Lung (tissue), 12 donors: ENCODE results near the gene GRB7. TPM values are rescaled to one million over a fixed set of nuclear protein-coding genes. Genes with fewer than 3 reads are reported as not detected.

Source experiments
- ATAC-seq: fragments of 200-7000 bp; cut with Tn5 transposase; one replicate; pipeline ENCODE4 v1.9.1; 2020; ENCODE audit warnings: moderate number of reproducible peaks; ENCODE audit not compliant: insufficient read depth, low FRiP score
- DNase-seq, 3 donors: peaks; one replicate each; pipeline ENCODE4 v3.0.0-alpha.2; 2013 to 2017
- H3K27ac ChIP-seq, 2 donors: one replicate each; pipeline ENCODE4 v1.5.1; 2013; ENCODE audit warnings: mild to moderate bottlenecking in 2 of 2, moderate library complexity in 2 of 2, control low read depth in 1 of 2, inconsistent platforms in 1 of 2, low read depth in 1 of 2, low read length in 1 of 2
- H3K27me3 ChIP-seq, 3 donors: one replicate each; pipeline ENCODE4 v1.5.1; 2013; ENCODE audit warnings: low read length in 2 of 3; ENCODE audit not compliant: control insufficient read depth in 3 of 3, insufficient read depth in 3 of 3
- H3K36me3 ChIP-seq, 4 donors: one replicate each; pipeline ENCODE4 v1.5.1; 2013; ENCODE audit warnings: low read length in 4 of 4, mild to moderate bottlenecking in 1 of 4, moderate library complexity in 1 of 4; ENCODE audit not compliant: control insufficient read depth in 4 of 4, insufficient read depth in 4 of 4
- H3K4me1 ChIP-seq, 5 donors: one replicate each; pipeline ENCODE4 v1.5.1; 2013; ENCODE audit warnings: low read length in 5 of 5, mild to moderate bottlenecking in 2 of 5, moderate library complexity in 1 of 5; ENCODE audit not compliant: control insufficient read depth in 5 of 5, insufficient read depth in 5 of 5
- H3K4me3 ChIP-seq: one replicate; pipeline ENCODE4 v1.5.1; 2013; ENCODE audit warnings: mild to moderate bottlenecking, control low read depth, moderate library complexity
- H3K9ac ChIP-seq, 2 donors: one replicate each; pipeline ENCODE4 v1.5.1; 2013; ENCODE audit warnings: low read length in 2 of 2, control low read depth in 1 of 2; ENCODE audit not compliant: insufficient read depth in 1 of 2
- H3K9me3 ChIP-seq, 4 donors: one replicate each; pipeline ENCODE4 v1.5.1; 2013; ENCODE audit warnings: low read length in 3 of 4, mild to moderate bottlenecking in 1 of 4, moderate library complexity in 1 of 4; ENCODE audit not compliant: control insufficient read depth in 4 of 4, insufficient read depth in 3 of 4
- WGBS, 2 donors: extraction: QIAGEN DNeasy Blood & Tissue Kit; methylation state at CpG; one replicate each; pipeline ENCODE4 v1.1.7; 2013; 5-methylcytosine and 5-hydroxymethylcytosine counted together
- polyA plus RNA-seq, 2 donors: library from polyadenylated mRNA; stranded (reverse); fragments of 200-250 nt; gene quantifications; one replicate each; pipeline ENCODE4 v1.2.1, GENCODE V29; 2013
- total RNA-seq, 2 donors: library from RNA; depleted of rRNA in 1 of 2; stranded (reverse); fragments of >200 nt in 1 of 2; gene quantifications; one replicate each; pipeline ENCODE4 v1.2.1, GENCODE V29; 2014 to 2021
- TF ChIP-seq, protein P1 (sequence below): IDR thresholded peaks from 2 replicates; pipeline ENCODE4 v1.5.1; 2012; ENCODE audit warnings: mild to moderate bottlenecking; ENCODE audit errors: control extremely low read depth, extremely low read depth
- donor health status: control.
- donor health status: control.
- donor health status: Bipolar disorder and iron deficiency.
- donor health status: healthy.
- donor health status: DM: yes; HTN: yes; CAD: no.

Gene GRB7
- total and polyA plus RNA-seq, 4 donors, result 6.6 to 25.5 (median 16.6) TPM

DNA sequence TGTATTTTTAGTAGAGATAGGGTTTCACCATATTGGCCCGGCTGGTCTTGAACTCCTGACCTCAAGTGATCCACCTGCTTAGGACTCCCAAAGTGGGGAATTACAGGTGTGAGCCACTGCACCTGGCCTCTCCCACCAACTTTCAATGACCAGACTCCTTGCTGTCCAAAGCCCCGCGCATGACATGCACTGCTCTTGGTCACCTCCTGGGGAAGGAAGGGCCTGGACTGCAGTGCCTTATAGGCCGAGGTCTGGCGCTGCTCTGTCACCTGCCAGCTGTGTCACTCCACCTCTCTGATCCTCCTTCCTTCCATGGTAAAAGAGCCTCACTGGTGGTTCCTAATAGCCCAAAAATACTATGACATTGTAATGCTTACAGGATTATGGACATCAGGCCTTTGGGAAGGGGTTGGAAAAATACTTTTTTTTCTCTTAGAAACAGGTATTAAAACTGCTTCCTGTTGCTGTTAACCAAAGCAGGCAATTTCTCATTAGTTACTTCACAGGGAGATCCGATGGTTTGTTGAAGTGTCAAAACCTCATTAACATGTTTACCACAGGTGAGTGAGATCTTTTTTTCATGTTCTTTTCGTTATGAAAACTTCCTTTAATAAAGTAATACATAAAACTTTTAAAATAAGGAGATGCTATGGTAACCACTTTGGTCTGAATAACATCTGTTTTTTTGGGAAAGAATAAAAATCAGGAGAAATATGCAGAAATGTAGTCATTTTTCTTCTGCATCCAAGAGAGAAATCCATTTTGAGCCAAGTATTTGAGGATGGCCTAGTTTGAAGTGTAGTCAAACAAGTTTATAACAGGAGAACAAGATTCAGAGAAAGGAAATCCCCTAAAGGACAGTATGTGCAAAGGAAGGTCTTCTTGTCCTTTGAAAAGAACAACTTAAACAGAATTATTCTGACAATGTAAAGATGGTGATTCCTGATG lies 35.5 kb downstream of the GRB7 start:
- Histone ChIP-seq H3K4me3 (no peak overlapping the region), H3K4me1 (no peaks in the 10 kb centered on the region), H3K9me3 (no peaks in the 10 kb centered on the region), H3K27me3 (peaks cover 0 to 3% (median 3%) of the 10 kb centered on the region in 3 donors), H3K27ac (peak overlapping the region in 1 of 2 donors; percentile 11), H3K36me3 (no peaks in the 10 kb centered on the region), H3K9ac (no peak overlapping the region)
- no peak for DNase-seq
- no peak for ATAC-seq
- 80 to 82% methylated on average over 7 of the region's 7 CpGs for WGBS, 2 donors
- TF ChIP-seq, protein P1, sequence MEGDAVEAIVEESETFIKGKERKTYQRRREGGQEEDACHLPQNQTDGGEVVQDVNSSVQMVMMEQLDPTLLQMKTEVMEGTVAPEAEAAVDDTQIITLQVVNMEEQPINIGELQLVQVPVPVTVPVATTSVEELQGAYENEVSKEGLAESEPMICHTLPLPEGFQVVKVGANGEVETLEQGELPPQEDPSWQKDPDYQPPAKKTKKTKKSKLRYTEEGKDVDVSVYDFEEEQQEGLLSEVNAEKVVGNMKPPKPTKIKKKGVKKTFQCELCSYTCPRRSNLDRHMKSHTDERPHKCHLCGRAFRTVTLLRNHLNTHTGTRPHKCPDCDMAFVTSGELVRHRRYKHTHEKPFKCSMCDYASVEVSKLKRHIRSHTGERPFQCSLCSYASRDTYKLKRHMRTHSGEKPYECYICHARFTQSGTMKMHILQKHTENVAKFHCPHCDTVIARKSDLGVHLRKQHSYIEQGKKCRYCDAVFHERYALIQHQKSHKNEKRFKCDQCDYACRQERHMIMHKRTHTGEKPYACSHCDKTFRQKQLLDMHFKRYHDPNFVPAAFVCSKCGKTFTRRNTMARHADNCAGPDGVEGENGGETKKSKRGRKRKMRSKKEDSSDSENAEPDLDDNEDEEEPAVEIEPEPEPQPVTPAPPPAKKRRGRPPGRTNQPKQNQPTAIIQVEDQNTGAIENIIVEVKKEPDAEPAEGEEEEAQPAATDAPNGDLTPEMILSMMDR, result no peak

DNA sequence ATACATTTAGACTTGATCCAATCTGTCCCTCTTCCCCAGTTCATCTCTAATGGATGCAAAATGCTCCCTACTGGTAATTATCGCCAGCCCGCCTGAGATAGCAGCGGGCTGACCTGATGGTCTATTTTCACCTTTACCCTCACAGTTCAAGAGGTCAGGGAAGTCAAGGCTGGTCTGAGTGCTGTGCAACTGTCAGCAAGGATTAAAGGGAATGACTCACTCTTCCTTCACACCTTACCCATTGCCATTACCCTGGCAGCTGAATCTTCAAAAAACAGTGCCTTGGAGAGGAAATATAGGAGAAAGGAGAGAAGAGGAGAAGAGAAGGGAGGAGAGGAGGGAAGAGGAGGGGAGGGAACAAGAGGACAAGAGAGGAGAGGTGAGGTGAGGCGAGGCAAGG lies 36.3 kb downstream of the GRB7 start:
- TF ChIP-seq, protein P1, result no peak
- H3K36me3 ChIP-seq, result no peaks in the 10 kb centered on the region
- H3K9ac ChIP-seq, result no peak overlapping the region
- no peaks in the 10 kb centered on the region for H3K4me1 ChIP-seq
- ATAC-seq (no peak), DNase-seq (no peak)
- no peaks in the 10 kb centered on the region for H3K9me3 ChIP-seq
- no peak overlapping the region for H3K4me3 ChIP-seq
- WGBS, 2 donors, result 91% methylated on average over 4 of the region's 4 CpGs
- peaks cover 0 to 3% (median 3%) of the 10 kb centered on the region in 3 donors for H3K27me3 ChIP-seq
- no peak overlapping the region for H3K27ac ChIP-seq

DNA sequence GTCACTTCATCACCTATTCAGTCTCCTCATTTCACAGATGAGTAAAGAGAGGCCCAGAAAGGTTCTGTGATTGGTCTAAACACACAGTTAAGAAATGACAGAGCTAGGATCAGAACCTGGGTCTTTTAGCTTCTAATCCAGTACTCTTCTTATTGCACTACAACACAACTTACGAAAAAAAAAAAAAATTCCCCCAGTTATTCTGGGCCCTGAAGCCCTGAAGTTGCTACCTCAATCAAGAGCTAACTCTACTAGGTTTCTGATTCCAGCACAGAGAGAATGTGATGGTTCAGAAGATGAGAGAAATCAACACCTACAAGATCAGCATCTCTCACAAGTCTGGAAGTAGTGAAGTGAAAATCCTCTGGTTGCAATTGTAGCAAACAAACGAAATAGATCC lies 37.3 kb downstream of the GRB7 start:
- TF ChIP-seq, protein P1, result no peak
- no peaks in the 10 kb centered on the region for H3K4me1 ChIP-seq
- ATAC-seq (no peak), DNase-seq (no peak)
- no peak overlapping the region for H3K4me3 ChIP-seq
- H3K27ac ChIP-seq, result no peak overlapping the region
- no peak overlapping the region for H3K9ac ChIP-seq
- 79 to 87% methylated on average over 2 of the region's 2 CpGs for WGBS, 2 donors
- H3K27me3 ChIP-seq, result peaks cover 0 to 3% (median 3%) of the 10 kb centered on the region in 3 donors
- H3K36me3 ChIP-seq, result no peaks in the 10 kb centered on the region
- H3K9me3 ChIP-seq, result no peaks in the 10 kb centered on the region
